ENCODE measurements around the gene RTEL1.

DNA sequence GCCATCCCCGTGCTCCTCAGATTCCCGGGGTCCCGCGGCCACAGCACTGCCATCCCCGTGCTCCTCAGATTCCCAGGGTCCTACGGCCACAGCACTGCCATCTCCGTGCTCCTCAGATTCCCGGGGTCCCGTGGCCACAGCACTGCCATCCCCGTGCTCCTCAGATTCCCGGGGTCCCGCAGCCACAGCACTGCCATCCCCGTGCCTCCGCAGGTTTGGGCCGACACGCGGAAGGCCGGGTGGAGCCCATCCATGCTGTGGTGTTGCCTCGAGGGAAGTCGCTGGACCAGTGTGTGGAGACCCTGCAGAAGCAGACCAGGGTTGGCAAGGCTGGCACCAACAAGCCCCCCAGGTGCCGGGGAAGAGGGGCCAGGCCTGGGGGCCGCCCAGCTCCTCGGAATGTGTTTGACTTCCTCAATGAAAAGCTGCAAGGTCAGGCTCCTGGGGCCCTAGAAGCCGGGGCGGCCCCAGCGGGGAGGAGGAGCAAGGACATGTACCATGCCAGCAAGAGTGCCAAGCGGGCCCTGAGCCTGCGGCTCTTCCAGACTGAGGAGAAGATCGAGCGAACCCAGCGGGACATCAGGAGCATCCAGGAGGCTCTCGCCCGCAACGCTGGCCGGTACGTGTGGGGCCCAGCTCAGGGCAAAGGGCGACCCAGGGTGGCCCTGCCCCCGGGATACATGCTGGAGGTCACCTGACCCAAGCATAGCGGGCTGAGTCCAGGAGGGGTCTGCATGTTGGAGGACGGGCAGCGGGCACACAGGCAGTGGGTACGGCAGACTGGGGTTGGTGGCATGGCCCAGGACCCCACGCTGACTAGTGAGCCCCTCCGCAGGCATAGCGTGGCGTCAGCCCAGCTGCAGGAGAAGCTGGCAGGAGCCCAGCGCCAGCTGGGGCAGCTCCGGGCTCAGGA lies 77.1 kb downstream of the RTEL1 start:
- no peak for TF ChIP-seq CTCF (IDR thresholded peaks at IDR 0.05)
- TF ChIP-seq POLR2A (IDR thresholded peaks at IDR 0.05), result no peak

All from right lobe of liver (tissue), 4 donors.